Activated naive CD4-positive, alpha-beta T cell (primary cell): ENCODE measurements around the gene CPSF6.
"Not testable (repeated sequence)": the region's sequence is repeated elsewhere in the genome, so short reads cannot be mapped to it uniquely, and the experiment has no call there.

ENCODE experiments used
- DNase-seq, 4 experiments: peaks; one replicate each; lab custom pipeline; 2025; lab: John Stamatoyannopoulos, UW

CPSF6 gene, protein sequence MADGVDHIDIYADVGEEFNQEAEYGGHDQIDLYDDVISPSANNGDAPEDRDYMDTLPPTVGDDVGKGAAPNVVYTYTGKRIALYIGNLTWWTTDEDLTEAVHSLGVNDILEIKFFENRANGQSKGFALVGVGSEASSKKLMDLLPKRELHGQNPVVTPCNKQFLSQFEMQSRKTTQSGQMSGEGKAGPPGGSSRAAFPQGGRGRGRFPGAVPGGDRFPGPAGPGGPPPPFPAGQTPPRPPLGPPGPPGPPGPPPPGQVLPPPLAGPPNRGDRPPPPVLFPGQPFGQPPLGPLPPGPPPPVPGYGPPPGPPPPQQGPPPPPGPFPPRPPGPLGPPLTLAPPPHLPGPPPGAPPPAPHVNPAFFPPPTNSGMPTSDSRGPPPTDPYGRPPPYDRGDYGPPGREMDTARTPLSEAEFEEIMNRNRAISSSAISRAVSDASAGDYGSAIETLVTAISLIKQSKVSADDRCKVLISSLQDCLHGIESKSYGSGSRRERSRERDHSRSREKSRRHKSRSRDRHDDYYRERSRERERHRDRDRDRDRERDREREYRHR

DNA sequence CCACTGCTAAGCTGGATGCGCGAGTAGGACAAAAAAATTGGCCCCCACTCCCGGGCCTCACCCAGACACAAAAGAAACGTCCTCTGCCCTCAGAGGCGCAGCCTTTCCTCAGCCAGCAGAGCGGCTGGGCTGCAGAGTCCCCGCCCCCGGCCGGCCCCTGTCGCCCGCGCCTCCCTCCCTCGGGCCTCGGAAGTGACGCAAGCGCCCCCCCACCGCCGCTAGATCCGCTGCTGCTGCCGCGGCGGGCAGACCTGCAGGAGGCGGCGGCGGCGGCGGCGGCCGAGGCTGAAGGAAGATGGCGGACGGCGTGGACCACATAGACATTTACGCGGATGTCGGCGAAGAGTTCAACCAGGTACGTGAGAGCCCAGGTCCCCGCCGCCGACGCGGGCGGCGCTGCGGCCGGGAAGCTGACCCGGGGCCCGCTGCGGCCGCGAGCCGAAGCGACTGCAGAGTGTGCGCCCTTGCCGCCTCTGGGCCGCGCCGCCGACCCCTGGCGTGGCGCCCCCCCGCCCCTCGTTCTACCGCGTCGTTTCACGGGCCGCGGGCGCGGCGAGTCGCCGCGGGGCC is at the start of gene CPSF6:
Gene CPSF6, plus strand, starts transcription at position 218 of the 570 bp plus-strand sequence. Its CDS starts 78 bp downstream, at position 296.
- peak; percentile 88 to 96 (median 92) for DNase-seq

DNA sequence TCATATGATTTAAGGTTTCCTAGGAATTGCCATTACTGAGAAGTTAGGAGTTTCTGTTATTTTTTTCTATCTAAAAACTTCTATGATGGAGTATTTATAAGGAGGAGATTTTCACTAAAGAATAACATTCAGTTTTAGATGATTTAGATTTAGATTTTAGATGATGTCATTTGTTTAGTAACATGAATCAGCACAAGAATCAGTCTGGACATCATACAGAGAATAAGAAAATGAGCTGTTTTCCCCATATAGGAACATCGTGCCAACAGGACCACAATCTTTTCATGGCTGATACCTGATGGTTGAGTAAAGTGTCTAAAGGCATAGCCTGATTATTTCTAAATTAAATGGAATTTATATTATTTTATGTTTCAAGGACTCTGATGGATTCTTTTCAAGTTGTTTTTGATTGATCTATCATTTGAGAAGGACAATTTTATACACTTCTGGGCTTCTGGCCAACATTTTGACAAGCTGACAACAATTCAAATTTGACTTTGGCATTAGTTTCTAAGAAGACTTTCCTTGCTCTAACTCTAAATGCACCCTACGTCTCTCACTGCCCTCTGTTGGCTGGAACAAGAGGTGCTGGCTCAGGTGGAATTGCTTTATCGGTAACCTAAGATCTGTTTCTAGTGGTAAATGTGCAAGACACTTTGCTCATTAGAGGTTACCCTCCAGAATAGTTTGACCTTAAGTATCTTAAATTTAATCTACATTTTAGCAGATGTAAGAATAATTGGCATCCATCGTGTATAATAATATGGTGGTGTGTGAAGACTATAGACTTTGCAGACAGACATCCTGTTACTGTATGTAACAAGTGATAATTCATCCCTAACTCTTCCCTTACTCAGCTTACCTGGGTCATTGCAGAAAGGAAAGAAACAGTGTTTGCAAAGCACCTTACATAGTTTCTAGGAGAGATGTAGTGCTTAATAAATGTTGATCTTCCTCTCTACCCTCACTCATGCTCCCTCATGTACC is 42.8 kb upstream of the CPSF6 start:
- DNase-seq, result no peak

DNA sequence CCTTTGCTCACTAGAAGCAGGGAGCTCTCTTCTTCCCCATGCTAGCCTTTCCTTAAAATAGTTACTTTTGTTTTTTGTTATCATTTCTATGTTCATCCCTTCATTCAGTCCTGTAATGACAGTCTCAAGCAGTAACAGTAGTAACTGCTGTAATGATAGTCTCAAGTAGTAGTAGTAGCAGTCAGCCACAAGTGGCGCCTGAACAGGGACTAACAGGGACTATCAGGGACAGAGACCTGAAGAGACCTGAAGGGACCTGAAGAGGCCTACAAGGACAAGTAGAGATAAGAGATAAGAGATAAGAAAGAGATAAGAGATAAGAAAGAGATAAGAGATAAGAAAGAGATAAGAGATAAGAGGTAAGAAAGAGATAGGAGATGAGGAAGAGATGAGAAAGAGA is 39.4 kb upstream of the CPSF6 start:
- not testable (repeated sequence) for DNase-seq

DNA sequence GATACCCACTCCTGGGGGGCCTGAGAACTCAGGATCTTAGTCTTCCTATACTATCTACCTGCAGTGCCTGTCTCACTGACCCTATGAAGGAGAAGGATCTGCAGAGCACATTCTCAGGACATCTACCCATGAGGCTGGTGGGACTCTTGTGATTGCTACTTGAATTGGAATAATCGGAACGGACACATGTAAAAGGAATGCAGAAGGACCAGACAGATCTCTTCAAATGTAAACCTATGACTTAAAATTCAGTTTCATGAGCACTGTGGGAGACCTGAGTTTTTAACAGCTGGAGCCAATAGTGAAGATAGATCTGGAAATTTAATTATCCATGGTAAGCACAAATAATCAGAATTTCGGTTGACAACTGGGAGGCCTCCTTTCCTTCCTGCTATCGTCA is 35.2 kb upstream of the CPSF6 start:
- DNase-seq, result no peak

DNA sequence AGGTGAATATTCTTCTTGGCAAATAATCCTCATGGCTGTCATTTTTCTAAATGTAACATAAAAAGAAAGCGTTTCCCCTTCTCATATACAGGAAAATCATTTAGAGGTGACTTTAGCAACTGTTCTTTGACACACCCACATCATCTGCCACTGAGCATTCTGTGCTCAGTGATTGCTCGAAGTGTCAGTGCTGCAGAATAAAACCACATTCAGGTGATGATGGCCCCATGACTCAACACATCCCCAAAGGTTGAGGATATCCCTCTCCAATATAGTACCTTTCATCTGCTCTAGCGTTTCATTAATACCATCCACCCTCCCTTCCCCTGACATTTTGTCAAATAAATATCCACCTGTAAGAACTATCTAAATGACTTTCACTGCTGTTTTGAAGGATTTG is 28.7 kb upstream of the CPSF6 start:
- no peak for DNase-seq

DNA sequence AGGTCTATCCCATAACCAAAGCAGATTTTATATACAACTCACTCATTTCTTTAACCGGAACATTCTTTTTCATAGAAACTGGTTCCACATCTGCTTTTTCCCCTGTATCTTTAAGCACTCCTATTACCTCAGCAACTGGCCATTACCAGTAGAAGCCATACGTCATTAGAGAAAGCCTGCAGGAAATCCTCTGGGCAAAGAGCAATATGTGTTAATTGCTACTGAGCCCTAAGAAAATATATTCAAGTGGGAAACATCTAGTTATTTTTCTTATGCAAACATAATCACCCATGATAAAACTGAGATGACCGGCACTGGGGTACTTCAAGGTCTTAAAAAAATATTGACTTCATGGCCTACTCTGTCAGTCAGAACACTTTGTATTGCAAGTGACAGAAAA is 28.2 kb upstream of the CPSF6 start:
- no peak for DNase-seq

DNA sequence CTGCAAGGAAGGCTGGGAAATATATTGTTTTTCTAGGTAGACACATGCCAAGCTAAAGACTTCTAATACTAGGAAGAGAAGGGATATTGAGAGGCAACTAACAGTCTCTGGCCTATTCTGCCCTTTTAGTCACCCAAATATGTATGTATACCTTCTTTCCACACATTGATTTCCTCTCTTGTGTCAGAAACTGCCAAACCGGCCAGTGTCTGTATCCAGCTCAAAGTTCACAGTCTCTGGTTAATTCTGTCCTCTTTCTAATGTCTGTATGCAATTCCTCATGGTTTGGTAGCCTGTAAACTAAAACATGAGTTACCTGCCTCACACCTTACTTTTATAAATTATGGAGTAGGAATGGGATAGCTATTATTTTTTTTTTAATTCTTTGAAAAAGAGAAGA is 25.2 kb upstream of the CPSF6 start:
- no peak for DNase-seq

DNA sequence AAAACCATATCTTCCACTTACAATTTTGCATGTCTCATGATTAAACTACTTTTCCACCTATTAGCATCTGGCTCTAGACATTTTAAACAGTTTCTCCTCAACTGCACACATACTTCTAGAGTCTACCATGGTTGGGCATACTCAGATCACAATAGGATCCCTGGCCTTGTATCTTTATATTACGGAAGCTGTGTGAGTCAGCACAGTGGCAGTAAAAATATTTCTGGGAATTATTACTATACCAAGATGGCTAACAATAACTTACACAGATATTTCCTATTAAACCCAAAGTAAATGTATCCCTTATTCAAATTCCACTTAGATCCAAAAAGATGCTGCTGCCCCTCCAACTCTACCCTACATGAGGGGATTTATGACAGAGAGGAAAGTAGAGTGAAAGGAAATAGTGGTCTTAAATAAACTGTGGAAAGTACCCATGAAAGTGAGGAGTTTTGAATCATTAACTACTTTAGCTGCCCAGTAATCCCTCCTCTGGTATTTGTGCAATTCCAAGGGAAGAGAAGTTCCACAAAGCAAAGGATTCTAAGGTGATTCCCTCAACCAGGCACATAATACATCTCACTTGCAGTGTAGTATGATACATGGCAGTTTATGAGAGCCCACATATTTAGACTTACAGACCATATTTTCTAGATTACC is 14.0 kb upstream of the CPSF6 start:
- no peak for DNase-seq

DNA sequence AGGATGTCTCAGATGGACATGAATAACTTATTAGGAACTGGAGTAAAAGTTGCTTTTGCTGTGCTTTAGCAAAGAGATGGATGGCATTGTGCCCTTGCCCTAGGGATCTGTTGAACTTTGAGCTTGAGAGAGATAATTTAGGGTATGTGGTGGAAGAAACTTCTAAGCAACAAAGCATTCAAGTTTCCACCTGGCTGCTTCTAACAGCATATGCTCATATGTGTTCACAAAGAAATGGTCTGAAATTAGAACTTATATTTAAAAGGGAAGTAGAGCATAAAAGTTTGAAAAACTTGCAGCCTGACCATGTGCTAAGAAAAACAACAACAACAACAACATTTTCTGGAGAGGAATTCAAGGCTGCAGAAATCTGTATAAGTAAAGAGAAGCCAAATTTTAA is 7.9 kb upstream of the CPSF6 start:
- DNase-seq, result no peak

DNA sequence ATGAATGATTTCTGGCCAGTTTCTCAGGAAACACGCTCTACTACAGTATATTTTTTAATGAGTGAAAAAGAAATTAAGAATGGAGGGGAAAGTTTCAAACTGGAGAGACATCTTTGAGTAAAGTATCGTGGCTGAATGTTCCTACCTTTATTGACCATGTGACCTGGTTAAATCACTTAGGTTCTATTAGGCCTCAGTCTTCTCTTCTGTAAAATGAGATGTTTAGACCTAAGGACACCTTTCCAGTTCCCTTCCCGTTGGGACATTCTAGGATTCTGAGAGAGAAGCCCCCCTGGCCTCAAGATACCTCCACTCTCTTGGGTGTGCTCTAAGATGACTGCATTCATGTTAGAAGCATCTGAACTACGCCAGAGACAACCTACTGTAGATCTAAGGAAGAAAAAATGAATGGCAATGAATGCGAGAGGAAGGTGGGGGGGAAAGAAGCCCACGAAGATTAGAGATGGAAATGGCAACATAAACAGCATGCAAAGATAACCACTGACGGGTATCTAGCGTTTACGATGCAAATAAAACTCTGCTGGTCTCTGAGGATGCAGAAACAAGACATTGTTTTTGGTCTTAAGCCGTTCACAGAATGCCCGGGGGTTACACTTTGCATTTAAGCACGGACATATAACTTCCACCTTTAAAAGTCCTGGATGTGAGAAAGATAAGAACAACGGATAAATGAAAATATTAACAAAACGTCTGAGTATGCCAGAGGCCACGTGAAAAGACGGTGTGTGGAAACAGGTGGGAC is 599 bp upstream of the CPSF6 start:
- DNase-seq, result no peak

DNA sequence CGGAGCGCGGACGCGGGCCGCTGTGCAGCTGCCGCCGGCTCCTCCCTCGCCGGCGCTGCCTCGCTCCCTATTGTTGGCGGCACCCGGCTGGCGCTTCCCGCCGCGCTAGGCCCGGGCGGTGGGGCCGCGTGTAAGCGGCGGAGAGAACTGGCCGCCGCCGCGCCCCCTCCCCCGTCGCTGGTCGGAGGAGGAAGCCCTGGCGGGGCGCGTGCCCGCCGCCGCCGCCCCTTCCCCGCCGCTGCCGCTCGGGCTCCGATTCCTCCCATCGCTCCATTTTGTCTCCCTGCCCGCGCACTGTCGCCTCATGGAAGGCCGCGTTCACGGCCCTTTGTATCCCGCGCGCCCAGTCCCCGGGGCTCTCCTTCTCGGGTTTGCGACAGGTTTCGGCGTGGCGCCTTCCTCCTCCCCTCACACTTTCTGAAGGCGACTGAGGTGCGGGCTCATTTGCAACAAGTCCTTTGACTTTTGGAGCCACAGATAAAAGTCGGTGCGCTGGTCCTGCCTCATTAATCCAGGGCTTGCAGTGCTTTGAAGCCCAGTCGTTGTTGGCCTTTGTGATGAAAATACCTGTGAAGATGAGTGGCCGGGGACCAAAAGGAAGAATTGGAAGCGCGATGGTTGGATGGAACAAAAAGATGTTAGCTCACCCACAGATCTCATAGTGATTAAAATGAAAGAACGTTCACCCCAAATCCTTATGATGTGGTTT is 707 bp downstream of the CPSF6 start:
- peak; percentile 18 to 48 (median 27) for DNase-seq

DNA sequence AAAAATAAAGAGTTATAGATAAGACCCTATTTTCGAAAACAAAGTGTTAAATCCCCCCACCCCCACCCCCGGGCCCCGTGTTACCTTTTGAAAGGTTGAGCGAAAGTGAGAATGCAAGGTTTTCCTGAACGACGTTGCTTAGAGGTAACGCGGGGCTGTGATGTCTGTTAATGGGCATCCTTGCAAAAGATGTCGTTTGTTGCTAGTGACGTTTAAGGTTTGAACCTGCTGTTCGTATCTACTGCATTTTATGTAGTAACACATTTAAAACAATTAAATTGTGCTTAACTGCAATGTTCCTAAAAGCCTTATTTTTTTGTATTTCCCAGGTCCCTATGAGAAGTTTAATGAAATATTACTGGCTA is 1.2 kb downstream of the CPSF6 start:
- DNase-seq, result peak in 2 of 4 experiments; percentile 8 to 16

DNA sequence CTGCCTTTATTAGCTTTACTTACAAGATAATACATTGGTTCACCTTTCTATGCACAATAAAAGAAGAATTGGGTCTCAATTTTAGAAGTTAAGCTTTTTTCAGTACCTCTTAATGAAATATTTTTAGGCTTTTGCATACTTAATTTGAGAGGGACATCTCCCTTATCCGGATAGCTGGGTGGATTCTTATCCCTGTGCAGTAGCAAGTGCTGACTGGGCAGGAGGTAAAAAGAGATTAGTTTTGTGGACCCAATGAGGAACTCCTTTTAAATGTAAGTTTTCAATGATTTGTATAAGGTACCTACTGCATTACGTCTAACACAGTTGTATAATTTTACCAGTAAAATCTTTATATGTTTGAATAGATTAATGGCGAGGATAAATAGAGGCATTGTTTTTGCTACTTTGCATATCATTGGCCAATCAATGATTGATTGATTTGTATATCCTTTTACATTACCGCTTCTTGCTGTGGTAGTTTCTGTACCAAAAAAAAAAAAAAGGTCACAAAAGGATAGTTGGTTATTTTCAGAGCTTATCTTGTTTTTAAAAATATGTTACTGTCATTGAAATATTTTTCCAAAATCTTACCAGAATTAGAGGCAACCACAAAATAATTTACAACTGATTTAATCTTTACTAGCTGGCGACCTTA is 2.2 kb downstream of the CPSF6 start:
- no peak for DNase-seq

DNA sequence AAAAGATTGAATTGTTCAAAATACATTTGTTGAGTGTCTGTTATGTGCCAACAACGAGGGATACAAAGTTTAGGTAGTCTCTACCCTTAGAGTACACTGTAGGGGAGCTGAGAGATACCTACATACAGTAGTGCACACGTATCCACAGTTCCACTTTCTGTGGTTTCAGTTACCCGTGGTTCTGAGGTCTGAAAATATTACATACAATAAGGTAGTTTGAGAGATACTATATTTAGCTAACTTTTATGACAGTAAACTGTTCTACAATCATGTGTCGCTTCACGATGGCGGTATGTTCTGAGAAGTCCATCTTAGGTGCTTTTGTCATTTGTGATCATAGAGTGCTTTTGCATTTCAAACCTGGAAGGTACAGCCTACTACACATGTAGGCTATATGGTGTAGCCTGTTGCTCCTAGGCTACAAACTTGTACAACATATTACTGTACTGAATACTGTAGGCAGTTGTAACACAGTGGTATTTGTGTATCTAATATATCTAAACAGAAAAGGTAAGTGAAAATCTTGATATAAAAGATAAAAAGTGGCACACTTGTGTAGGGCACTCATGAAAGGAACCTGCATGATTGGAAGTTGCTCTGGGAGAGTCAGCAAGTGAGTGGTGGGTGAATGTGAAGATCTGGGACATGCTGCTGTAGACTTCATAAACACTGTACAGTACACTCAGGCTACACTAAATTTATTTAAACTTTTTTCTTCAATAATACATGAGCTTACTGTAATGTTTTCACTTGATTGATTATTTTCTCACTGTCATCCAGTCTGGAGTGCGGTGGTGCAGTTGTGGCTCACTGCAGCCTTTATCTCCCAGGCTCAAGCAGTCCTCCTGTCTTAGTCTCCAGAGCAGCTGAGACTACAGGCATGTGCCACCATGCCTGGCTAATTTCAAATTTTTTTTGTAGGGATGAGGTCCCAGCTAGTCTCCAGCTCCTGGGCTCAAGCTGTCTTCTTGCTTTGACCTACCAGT is 4.0 kb downstream of the CPSF6 start:
- DNase-seq, result no peak

DNA sequence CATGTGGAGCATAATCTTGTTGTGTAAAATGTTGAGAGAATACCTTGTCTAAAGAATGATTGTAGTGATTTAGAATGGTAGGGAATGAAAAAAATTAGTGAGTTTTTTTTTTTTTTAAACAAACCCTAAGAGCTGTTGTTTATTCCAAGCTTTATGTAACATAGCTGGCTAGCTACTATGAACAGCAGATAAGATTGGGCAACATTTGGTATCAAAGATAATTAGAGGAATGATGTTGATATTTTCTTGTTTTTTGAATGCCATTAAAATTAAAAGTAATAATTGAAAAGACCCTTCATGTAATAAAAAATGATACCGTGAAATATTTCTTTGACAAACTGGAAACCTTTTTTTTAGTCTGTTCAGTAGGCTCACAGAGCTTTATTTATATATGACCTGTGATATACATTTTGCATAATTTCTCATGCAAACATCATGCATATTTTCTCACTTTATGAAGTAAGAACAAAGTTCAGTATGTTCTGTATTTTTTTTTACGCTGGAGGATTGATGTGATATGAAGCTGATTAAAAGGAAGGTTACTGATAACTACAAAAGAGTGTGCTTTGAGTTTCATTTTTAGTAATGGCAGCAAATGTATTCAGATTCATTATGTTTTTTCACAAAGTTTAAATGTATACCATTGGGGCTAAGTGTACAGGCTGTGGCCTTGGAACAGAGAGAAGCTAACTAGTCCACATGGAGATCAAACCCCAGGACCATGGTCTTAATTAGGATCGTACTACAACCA is 8.1 kb downstream of the CPSF6 start:
- DNase-seq, result no peak

DNA sequence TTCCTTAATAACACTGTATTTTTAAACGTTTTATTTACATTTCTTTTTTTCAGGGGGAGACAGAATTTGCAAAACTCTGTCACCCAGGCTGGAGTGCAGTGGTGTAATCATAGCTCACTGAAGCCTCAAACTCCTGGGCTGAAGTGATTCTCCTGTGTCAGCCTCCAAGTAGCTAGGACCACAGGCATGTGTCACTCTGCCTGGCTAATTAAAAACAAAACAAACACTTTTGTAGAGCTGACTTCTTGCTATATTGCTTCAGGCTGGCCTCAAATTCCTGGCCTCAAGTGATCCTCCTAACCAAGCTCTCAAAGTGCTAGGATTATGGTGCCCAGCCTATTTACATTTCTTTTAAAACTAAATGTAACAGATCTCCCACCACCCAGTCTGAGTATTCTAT is 12.7 kb downstream of the CPSF6 start:
- no peak for DNase-seq

DNA sequence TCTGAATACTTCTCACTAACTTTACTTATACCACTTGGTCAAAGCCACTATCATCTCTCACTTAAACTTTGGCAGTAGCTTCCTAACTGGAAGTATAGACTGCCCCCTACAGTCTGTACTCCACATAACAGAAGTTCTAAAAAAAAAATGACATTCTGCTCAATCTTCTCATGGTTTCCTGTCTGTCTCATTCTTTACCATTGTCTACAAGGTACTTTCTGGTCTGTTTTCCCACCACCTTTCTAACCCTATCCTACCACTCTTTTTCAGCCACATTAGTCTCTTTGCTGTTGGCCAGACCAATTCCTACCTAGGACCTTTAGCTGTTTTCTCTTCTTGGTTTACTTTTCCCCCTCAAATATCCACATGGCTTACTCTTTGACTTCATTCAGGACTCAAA is 14.7 kb downstream of the CPSF6 start:
- no peak for DNase-seq

DNA sequence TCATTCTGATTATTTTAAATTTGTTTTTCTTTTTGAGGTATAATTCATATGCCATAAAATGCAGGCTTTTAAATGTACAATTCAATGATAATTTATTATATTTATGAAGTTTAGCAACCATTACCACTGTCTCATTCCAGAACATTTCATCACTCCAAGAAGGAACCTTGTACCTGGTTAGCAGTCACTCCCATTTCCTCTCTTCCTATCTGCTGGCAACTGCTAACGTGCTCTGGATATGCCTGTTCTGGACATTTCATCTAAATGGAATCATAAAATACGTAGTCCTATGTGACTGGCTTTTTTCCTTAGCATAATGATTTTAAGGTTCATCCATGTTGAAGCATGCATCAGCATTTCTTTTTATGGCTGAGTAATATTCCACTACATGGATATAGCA is 15.5 kb downstream of the CPSF6 start:
- no peak for DNase-seq
